HG03045 (cell line): Measurements from ENCODE around the gene CCDC77.

Experiments used
- ATAC-seq: cut with Tn5 transposase; IDR thresholded peaks from one replicate; pipeline ENCODE4 v1.9.1; 2021; ENCODE audit warnings: mild to moderate bottlenecking, moderate library complexity; ENCODE audit not compliant: unreplicated experiment

Gene CCDC77

DNA sequence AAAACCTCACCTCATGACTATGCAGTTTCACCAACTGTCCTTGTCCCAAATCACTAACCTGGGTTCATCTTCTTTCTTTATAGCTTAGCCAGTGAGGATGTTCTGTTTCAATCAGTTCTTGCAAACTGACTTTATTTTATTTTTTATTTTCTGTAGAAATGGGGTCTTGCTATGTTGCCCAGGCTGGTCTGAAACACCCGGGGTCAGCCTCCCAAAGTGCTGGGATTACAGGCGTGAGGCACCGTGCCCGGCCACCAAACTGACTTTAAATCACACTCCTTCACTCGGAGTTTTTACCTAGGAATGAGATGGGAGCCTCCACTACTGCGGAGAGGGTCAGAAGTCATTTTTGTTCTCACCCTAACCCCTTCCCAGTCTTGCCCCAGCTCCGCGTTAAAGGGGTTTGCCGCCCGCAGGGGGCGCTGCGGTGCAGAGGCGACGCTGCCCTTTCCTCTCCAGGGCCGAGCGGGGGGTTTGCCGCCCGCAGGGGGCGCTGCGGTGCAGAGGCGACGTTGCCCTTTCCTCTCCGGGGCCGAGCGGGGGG lies 51.3 kb downstream of the CCDC77 start:
- ATAC-seq: no peak

DNA sequence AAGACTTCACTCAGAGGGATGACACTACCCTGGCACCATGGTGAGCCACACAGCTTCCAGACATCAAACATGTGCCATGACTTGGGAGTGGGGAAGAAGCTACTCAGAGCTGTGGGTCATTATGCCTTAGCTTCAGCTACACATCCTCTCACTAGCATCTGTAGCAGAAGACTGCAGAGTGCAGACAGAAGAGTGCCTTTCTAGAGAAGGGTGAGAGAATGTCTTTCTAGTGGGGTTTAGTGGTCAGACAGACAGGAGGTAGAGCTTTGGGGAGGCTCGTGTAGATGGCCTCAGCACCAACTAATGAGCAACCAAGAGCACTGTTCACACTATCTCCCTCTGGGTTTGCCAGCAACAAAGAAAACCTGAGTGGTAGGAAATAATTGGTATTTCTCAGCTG lies 53.4 kb downstream of the CCDC77 start:
- ATAC-seq: no peak

DNA sequence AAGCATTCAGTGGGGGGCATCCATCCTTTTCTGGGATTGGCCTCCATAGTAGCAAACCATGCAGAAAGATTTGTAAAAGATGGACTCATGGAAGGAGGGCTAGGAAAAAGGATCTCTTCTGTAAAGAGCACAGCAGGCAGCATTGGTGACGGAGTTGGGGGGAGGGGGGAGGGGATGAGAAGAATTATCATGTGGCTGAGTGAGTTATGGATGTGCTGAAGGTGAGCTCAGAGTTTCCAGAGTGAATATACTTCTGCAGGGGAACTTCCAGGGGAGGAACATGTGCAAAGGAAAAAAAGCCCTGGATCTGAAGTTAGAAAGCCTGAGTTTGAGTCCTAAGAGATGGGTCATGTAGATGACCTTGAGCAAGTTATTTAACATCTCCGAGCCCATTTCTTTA lies 54.4 kb downstream of the CCDC77 start:
- no peak for ATAC-seq

DNA sequence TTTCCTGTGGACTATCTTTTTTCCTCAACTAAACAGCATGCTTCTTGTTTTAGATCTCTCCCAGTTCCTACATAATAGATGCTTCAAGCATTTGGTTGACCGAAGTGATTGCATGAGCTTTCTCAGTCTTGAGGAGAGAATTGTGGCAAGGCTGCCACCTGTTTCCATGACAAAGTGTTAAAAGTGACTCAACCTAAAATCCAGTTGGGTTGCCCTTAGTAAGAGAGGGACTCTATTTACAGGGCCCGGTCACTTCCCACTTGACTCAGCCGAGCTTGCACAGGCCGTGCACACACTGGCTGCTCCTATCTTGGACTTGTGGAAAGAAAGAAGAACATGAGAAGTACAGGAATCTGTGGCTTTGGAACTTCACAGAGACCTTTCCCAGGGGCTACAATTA lies 56.2 kb downstream of the CCDC77 start:
- no peak for ATAC-seq

DNA sequence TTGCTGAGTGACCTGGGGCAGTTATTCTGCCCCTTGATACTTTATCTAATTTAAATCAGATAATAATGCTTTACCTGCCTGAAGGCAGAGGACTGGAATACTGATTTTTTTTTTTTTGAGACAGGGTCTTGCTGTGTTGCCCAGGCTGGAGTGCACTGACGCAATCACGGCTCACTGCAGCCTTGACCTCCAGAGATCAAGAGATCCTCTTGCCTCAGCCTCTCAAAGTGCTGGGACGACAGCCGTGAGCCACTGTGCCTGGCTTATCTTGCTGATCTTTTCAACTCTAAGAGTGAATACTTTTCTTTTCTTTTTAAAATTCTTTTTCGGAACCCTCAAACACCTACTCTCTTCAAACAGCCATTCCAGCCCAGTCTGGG lies 57.6 kb downstream of the CCDC77 start:
- no peak for ATAC-seq

DNA sequence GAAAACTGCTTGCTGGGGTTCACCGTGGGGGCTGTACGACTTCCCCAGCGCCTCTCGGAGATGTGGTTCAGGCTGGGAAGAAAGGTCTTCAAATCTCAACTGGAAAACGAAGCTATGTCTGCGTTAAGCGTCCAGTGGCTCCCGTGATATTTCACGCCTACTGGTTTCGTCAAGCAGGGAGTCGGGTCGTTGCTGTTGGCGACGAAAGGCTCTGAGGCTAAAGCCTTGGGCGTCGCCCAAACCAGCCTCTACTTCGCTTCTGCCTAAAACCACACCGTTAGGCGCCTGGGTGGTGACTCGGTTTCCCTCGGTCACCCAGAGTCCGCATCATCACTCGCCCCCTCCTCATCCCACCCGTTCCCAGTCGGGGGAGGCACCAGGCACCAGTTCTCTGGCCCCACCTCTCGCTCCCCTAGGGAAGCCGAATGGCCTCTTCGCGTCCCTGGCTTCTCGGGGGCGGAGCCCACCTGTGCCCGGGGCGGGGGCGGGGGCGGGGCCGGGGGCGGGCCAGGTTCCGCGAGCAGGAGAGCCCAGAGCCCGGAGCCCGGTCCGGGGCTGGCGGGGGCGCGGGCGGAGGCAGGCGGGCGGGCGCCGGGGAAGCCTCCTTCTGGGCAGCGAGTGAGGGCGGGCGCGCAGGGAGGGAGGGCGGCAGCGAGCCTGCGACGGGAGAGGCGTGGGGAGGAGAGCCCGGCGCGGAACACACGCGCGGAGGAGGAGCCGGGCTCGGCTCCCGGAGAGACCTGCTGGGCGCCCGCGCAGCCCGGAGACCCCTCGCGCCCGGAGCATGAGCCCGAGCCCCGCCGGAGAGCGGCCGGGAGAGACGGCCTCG lies 58.2 kb downstream of the CCDC77 start, which contains the start of gene B4GALNT3:
Gene B4GALNT3 (plus strand): TSS at position 510 of the 829 bp plus-strand sequence. CDS start 438 bp downstream, outside the sequence.
- no peak for ATAC-seq

DNA sequence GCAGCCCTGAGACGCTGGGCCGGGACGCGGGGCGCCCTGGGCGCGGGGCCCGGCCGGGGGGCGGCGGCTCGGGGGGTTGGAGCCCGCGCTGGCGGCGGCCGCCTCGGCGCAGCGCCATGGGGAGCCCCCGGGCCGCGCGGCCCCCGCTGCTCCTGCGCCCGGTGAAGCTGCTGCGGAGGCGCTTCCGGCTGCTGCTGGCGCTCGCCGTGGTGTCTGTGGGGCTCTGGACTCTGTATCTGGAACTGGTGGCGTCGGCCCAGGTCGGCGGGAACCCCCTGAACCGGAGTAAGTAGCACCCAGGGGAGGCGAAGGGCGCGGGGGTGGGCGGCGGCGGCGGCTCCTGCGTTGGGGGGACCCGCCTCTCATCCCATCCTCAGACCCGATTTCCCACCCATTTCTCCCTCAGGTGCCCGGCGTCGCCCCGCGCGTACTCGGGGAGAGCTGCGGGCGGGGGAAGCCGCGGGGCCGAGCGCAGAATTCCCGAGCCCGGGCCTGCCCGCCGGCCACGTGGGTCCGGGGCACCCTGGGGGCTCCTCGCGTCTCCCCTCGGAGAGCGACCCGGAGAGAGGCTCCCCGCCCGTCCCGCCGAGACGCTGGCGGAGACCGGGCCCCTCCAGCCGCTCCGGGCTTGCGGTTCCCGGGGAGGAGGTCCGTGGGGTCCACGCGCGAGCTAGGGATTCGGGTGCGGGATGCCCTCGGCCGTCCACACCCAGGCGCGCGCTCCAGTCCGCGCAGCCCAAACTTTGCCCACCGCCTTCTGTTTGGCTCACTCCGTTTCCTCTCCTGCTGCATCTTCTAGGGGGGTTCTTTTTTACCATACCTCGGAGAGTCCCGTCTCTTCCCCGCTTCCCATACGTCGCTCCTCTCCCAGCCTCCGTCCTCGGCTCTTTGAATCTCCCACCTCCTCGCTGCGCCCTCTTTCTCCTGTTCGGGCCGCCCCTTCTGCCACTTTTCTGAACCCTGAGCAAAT lies 59.1 kb downstream of the CCDC77 start:
- ATAC-seq: no peak

DNA sequence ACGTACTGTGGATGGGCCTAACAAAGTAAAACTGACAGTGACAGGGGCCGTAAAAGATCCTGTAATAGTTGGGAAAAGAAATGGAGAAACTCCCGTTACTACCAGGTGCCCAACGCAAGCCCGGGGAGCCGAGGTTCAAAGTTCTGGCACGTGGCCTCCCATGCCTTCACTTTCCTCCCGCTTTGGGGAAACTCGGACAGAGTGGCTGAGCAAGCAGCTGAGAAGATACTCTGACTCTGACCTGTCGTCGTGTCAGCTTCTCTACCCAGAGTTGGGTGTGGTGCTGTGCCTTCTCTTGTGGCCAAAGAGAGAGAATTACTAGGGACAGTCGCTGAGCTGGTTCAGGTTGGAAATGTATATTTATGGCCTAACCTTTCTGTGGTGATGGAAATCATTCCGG lies 60.0 kb downstream of the CCDC77 start:
- ATAC-seq: no peak

DNA sequence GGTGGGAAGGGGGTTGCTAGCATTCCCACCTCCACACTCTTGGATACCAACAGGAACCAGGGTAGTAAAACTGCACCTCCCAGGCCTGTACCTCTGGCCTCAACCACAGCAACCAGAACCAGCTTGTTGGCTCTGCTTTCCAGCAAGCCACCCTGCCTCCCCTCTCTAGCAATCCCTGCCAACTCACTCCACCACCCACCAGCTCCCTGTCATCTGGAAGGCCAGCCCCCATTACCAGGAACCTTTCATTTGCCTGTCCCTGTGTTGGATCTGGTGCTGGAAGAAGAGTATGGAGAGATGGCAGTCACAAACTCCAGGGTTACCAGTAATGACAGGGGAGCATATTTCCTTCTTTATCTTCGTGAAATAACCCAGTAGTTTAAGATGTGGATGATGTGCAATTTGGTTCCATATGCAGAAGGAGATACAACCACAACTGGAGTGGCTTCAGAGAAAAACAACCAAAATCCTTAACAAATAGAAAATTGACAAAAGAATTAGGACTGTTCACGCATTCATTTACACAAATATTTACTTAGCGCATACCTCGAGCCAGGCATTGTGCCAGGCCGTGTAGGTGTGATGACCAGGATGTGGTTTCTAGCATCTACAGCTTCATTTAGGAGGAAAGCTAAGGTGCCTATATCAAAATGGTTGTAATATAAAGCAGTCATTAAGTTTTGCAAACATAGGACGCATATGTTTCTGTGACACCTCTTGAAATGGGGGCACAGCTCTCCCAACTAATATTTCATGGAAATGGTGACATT lies 61.7 kb downstream of the CCDC77 start:
- ATAC-seq: no peak

DNA sequence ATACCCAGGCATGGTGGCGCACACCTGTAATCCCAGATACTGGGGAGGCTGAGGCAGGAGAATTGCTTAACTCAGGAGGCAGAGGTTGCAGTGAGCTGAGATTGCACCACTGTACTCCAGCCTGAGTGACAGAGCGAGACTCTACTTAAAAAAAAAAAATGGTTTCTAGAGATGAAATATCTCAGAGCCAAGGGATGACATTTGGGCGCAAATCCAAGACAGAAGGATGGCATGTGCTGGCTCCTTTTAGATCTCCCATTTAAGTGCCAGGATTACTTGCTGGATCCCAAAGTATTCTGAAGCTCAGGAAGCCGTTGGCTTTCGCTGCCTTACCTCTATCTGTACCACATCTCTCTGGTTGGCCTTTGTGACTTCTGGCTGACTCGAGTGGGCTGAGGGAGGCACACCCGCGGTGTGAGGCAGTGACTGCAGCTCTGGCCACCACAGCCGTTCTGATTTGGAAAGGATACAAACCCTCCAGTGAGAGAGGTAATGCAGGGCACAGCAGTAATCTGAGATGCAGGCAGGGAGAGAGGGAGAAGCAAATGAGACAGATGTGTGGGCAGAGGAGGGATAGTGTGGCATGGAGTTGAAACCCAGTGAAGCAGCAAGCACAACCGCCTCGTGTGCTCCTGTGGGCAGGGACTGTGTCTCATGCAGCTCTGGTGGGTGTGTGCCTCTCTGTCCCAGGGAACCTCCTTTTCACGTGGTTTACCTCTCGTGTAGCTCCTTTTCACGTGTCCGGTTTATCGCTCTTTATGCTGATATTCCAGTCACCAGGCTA lies 63.2 kb downstream of the CCDC77 start:
- no peak for ATAC-seq

DNA sequence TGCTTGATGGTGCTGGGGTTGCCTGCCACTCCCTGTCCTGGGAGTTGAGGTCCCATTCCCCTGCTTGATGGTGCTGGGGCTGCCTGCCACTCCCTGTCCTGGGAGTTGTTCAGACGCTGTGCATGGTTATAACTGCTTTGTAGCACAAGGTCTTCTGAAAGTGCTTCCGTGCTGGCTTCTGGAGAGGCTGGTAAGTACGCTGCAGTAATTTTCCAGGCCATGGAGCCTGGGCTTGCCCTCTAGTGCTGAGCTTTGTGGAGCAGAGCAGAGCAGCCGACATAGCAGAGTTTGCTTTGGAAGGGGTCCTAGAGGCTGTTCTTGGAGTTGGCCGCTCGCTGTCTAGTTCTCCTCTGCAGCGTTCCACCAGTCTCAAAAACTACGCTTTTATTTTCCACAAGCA lies 64.6 kb downstream of the CCDC77 start:
- no peak for ATAC-seq

DNA sequence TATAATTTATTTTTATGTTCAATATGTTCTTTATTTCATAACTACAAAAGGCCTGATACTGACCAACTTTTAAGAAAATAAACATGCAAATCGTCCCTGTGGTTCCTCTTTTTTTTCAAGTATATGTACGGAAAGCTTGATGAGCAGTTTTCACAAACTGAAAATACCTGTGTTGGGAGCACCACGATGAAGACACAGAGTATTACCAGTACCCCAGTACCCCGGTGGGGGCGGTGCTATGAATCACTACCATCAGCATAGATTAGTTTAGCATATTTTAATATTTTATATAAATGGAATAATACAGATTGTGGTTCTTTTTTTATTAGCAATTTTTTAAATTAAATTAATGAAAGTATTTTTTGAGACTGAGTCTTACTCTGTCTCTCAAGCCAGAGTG lies 65.3 kb downstream of the CCDC77 start:
- ATAC-seq: no peak

DNA sequence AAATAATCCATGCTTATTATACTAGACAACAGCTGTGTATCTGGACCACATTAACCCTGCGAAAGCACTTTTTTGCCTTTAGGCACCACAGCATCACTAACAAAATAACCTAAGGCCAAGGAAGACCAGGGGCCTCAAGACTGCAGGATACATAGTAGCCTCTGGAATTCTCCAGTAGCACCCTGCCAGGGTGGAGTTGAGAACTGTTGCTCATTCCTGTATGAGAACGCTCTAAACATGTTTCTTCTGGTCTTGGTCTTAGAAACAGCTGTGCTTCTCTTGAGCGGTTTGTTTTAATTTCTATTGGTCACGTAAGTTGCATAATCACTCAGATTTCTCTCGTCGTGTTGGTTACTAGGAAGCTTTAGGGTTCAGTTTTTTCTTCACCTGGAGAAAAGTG lies 66.1 kb downstream of the CCDC77 start:
- ATAC-seq: no peak

DNA sequence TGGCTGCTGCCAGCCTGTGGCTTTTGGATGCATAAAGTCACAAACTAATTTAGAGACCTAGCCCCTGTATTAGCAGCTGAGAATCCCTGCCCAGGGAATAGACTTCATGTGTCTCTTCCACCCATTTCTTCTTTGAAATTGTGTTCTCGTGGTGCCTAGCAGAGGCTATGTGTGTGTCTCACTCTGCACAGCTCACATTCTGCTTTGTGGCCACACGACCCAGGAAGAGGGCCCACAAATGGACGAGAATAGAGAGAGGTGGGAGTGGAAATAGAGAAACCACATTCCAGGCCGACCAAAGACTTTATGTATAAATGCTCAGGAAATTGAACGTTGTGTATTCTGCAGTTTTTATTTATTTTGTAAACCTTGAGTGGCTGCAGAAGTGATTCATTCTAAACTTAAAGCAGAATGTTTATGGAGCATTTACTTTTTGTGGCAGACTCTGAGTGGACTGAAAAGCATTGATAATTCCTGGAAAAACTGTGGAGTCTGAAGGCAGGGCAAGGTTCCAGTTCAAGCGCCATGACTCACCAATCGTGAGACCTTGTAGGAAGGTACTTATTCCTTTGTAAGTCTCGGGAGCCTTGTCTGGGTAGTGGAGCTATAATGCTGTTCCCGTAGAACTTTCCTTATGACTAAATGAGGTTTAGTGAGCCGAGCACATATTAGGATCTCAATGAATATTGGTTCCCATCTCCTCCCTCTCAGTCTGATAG lies 67.4 kb downstream of the CCDC77 start:
- no peak for ATAC-seq

DNA sequence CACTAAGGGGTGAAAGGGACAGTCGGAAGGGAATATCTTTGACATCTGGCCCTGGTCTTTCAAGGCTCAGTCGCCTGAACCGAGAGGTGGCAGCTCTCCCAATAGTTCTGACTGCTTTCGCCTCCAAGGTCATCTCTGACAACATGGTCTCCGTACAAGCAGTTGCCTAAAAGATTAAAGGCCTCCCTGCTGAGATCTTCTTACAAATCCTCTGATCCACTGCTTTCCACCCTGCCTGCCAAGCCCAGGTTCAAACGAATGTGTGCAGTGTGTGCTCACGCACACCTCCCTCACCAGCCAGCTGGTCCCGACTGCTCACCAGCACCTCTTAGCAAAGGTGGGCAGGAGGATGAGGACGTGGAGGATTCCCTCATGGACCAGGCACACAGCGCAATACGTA lies 68.7 kb downstream of the CCDC77 start:
- no peak for ATAC-seq

DNA sequence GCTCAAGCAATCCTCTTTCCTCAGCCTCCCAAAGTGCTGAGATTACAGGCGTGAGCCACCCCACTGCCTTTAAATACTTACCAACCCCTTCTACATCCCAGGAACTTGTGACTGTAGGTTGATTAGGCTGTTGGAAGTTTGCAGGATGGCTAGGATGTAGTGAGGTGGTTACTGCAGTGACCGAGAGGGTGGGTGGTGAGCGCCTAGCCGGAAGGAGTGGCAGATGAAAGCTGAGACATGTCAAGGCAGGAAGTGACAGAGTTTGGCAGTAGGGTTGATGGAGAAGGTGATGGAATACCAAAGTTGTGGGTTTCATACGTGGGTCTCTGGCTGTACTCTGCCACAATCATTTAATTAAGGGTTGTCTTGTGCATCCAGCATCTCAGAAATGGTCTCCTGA lies 71.8 kb downstream of the CCDC77 start:
- ATAC-seq: no peak

DNA sequence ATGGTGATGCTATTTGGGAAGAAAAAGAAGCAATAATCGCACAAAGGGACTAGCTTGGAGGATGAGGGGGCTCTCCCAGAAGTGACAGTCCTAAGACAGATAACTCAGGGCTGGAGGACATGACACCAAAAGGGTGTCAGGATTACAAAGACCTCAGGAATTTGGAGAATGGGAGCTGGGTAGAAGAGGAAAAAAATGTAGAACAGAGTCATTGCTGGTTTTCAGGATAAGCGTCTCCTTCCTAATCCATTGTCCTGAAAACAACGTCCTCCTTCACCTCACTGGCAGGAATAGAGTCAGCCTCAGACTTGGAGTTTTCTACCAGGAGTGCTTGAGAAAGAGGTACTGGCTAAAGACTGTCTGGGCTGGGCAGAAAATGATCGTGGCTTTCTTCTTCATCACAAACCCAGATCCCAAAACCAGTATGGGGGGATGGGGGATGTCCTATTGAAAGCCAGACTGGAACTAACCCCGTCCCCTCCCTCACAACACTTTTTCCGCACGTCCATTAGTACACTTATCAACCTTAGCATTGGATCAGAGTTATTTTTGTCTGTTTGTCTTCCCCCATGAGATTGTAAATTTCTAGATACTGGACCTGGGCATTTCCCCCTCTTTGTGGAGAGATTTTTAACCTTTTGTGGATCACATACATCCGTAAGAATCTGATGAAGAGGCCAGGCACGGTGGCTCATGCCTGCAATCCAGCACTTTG lies 72.6 kb downstream of the CCDC77 start:
- ATAC-seq: no peak

DNA sequence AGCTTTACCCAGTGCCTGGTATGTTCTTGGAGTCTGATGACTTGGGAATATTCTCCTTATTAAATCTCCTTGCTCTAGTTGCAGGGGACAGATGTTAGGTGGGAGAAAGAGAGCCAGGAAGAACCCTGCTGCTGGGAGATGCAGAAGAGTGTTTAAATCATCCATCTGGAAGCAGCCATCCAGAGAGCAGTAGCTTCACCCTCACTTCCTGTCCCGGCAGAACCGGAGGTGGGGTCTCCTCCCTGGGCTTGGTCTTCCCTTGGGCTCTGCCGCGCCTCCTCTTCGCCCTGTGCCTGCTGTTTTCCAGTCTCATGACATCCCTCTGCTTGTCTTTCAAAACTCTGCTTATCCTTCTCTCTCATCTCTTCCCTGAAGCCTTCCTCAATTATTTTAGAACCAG lies 73.8 kb downstream of the CCDC77 start:
- ATAC-seq: no peak

DNA sequence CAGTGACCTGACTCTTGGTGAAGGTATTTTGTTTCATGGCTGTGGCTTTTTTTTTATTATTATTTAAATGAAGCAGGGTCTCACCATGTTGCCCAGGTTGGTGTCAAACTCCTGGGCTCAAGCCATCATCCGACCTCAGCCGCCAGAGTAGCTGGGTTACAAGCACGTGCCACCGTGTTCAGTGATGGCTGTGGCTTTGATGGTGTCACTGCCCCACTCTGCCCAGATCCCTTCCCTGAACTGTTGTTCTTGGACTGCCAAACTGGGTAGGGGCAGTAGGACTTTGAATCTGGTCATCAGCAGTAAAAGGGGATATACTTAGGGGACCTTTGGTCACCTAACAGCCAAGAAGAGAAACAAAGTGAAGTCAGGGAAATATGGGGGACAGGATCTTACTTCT lies 77.7 kb downstream of the CCDC77 start:
- ATAC-seq: no peak
